OCI-LY3 (cell line): ENCODE results near the gene LRBA.

Source experiments
- EZH2phosphoT487 ChIP-seq: fragments of 200-600 bp; shearing (Covaris generic); IDR thresholded peaks from 2 replicates; pipeline ENCODE4 v1.6.1; 2018; ENCODE audit warnings: antibody characterized with exemption, mixed run types, low read depth
- TF ChIP-seq, protein P1 (sequence below): fragments of 200-600, 300-600 bp; sonication (generic); IDR thresholded peaks from 2 replicates; pipeline ENCODE4 v1.5.1; 2014; ENCODE audit warnings: antibody characterized with exemption, low read length, low read depth

DNA sequence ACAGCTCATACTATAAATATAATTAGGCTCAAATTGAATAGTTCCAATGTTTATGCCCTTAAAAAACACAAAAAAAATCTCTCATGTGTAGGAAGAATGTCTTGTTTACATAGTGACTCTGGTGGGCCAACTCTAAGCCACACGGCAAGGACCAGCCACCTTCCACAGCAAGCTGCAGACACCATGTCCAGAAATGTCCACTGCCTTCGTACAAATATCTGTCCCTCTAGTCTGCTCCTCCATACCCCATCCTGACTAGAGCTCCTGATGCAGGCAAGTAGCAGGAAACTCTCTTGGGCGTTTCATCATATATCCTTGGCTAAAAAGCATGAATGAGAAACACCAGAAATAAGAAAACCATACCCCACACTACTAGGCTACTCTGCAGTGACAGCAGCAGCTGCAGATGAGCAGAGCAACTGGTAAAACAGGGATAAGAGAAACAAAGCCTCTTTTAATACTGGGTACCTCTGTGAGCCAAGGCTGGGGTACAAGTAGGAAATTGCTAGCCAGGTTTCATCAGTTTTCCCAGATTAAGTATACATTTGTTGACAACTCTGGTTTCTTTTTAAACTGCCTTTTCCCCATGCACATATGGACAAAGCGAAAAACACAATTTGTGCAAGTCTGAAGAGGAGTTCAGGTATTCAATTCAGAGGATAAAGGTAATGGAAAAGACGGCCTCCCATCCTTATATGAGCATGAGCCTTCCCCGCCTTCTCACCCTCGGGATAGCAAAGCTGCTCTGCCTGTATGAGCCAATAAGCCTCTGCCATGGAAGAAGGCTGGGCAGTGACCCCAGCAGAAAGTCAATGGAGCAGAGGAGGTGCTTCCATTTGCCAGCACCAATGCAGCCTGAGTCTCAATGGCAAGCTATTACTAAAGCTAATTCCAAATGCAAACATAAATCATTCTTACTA lies 691.4 kb downstream of the LRBA start:
- no peak for TF ChIP-seq EZH2phosphoT487
- TF ChIP-seq, protein P1, sequence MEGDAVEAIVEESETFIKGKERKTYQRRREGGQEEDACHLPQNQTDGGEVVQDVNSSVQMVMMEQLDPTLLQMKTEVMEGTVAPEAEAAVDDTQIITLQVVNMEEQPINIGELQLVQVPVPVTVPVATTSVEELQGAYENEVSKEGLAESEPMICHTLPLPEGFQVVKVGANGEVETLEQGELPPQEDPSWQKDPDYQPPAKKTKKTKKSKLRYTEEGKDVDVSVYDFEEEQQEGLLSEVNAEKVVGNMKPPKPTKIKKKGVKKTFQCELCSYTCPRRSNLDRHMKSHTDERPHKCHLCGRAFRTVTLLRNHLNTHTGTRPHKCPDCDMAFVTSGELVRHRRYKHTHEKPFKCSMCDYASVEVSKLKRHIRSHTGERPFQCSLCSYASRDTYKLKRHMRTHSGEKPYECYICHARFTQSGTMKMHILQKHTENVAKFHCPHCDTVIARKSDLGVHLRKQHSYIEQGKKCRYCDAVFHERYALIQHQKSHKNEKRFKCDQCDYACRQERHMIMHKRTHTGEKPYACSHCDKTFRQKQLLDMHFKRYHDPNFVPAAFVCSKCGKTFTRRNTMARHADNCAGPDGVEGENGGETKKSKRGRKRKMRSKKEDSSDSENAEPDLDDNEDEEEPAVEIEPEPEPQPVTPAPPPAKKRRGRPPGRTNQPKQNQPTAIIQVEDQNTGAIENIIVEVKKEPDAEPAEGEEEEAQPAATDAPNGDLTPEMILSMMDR = no peak
